A673 (cell line): Measurements from ENCODE around the gene CCNY. TPM values are rescaled to one million over a fixed set of nuclear protein-coding genes. Genes with fewer than 3 reads are reported as not detected.
A peak's percentile ranks its signal among the peaks of the same experiment; 100 is the strongest.

ENCODE experiments used
- BruUV-seq: library from RNA; stranded (reverse); fragments of 400-500 nt; replicated peaks from 2 replicates; lab custom pipeline; 2021; lab: Mats Ljungman, UMichigan
- CTCF ChIA-PET: fragments of 300-600 bp; sonication (Branson Sonifier 250); formaldehyde crosslinking; loops from one replicate; lab custom pipeline; 2022; ENCODE audit warnings: antibody characterized with exemption; lab: Charles Lee
- POLR2A ChIA-PET: fragments of 300-600 bp; sonication (Branson Sonifier 250); formaldehyde crosslinking; loops from one replicate; lab custom pipeline; 2022; ENCODE audit warnings: antibody characterized with exemption; ENCODE audit not compliant: low non-redundant PET; lab: Charles Lee
- DNase-seq: peaks from one replicate; pipeline ENCODE4 v3.0.0-alpha.2; 2015; ENCODE audit warnings: low spot score
- H3K27ac ChIP-seq: fragments of 200-600 bp; sonication (generic); 2 replicates; pipeline ENCODE4 v1.5.1; 2016; ENCODE audit warnings: mixed run types, low read depth, mild to moderate bottlenecking, mixed read lengths, antibody characterized with exemption, low read length; ENCODE audit not compliant: poor library complexity, severe bottlenecking
- H3K27me3 ChIP-seq: fragments of 200-600 bp; sonication (generic); replicated peaks from 2 replicates; pipeline ENCODE4 v1.6.1; 2017; ENCODE audit warnings: mixed run types, low read depth, mild to moderate bottlenecking, mixed read lengths, antibody characterized with exemption, low read length; ENCODE audit not compliant: insufficient read depth, poor library complexity
- H3K36me3 ChIP-seq: fragments of 200-600 bp; sonication (generic); 2 replicates; pipeline ENCODE4 v1.6.1; 2016; ENCODE audit warnings: mixed run types, mild to moderate bottlenecking, mixed read lengths, antibody characterized with exemption, low read length; ENCODE audit not compliant: insufficient read depth, poor library complexity, severe bottlenecking
- H3K4me1 ChIP-seq: fragments of 200-600 bp; sonication (generic); 2 replicates; pipeline ENCODE4 v1.6.1; 2017; ENCODE audit warnings: mixed run types, mild to moderate bottlenecking, mixed read lengths, antibody characterized with exemption, low read length; ENCODE audit not compliant: insufficient read depth, poor library complexity, severe bottlenecking
- H3K4me3 ChIP-seq: fragments of 200-600 bp; sonication (generic); 2 replicates; pipeline ENCODE4 v1.5.1; 2016; ENCODE audit warnings: low read depth, mixed run types, mild to moderate bottlenecking, mixed read lengths, low read length; ENCODE audit not compliant: poor library complexity, severe bottlenecking
- H3K9me3 ChIP-seq: fragments of 200-600 bp; sonication (generic); 2 replicates; pipeline ENCODE4 v1.6.1; 2016; ENCODE audit warnings: mixed run types, low read depth, mild to moderate bottlenecking, mixed read lengths, antibody characterized with exemption, low read length; ENCODE audit not compliant: poor library complexity, severe bottlenecking
- CTCF ChIP-seq: fragments of 300-800, 200-600 bp; sonication (generic); conservative IDR thresholded peaks from 2 replicates; pipeline ENCODE4 v1.5.1; 2017; ENCODE audit warnings: low read depth, mild to moderate bottlenecking, antibody characterized with exemption, low read length, moderate library complexity, mixed read lengths
- EZH2 ChIP-seq: fragments of 200-600 bp; sonication (generic); IDR thresholded peaks from 2 replicates; pipeline ENCODE4 v1.6.1; 2017; ENCODE audit warnings: borderline replicate concordance, low read depth, mild to moderate bottlenecking, mixed read lengths, antibody characterized with exemption, low read length; ENCODE audit not compliant: poor library complexity, severe bottlenecking
- intact Hi-C: fragments of 100-400 bp; cut with micrococcal nuclease; formaldehyde crosslinking; loops from one replicate; pipeline ENCODE4 v1.10.0; 2022; ENCODE audit not compliant: unreplicated experiment
- total RNA-seq: library from RNA; stranded (reverse); gene quantifications from 2 replicates; pipeline ENCODE4 v1.2.3, GENCODE V29; 2021

The CCNY gene
- total RNA-seq, 1 experiment from 2014 or later = 84.8 TPM

- Histone ChIP-seq H3K36me3 (no peaks in the 10 kb centered on the region), H3K9me3 (no peaks in the 10 kb centered on the region), H3K27ac (no peak overlapping the region), H3K4me3 (peak overlapping the region; percentile 25), H3K27me3 (no peaks in the 10 kb centered on the region), H3K4me1 (peaks cover 3% of the 10 kb centered on the region)
- BruUV-seq = no TSS peak
- no peak for DNase-seq
- CTCF ChIA-PET = no interaction called here
- intact Hi-C loops = loop anchor here (10.0 kb wide), 1 partner anchor 373 kb away; no protein-coding TSS in a partner anchor
- no peak for TF ChIP-seq EZH2
- no peak for TF ChIP-seq CTCF
- POLR2A ChIA-PET = no interaction called here
Measured at GRCh38 chr10:35607475-35608327, 271.4 kb downstream of the CCNY start.

- Histone ChIP-seq H3K36me3 (no peaks in the 10 kb centered on the region), H3K9me3 (no peaks in the 10 kb centered on the region), H3K27ac (no peak overlapping the region), H3K27me3 (no peaks in the 10 kb centered on the region), H3K4me1 (peaks cover 3% of the 10 kb centered on the region), H3K4me3 (peak overlapping the region; percentile 25)
- no peak for TF ChIP-seq CTCF
- no peak for TF ChIP-seq EZH2
- ChIA-PET CTCF (no interaction called here), POLR2A (no interaction called here)
- BruUV-seq = no TSS peak
- intact Hi-C loops = loop anchor here (10.0 kb wide), 1 partner anchor 373 kb away; no protein-coding TSS in a partner anchor
- no peak for DNase-seq
Measured at GRCh38 chr10:35608328-35608672, 272.0 kb downstream of the CCNY start.

- DNase-seq = no peak
- CTCF ChIA-PET = no interaction called here
Measured at GRCh38 chr10:35611750-35612149, 275.4 kb downstream of the CCNY start.

More at GRCh38 chr10:35611750-35612149, 275.4 kb downstream of the CCNY start:
- no peak; the same call in 1 of the 2 replicates for TF ChIP-seq CTCF
- no peak for TF ChIP-seq EZH2
- POLR2A ChIA-PET = no interaction called here
- Histone ChIP-seq H3K4me3 (no peak overlapping the region), H3K4me1 (peaks cover 3% of the 10 kb centered on the region), H3K27ac (no peak overlapping the region), H3K27me3 (no peaks in the 10 kb centered on the region), H3K36me3 (no peaks in the 10 kb centered on the region), H3K9me3 (no peaks in the 10 kb centered on the region)
- no TSS peak for BruUV-seq
- intact Hi-C loops = loop anchor here (5.0 kb wide), 1 partner anchor 1266 kb away; no protein-coding TSS in a partner anchor
